ENCODE measurements around the gene TMEM151B. TPM values are rescaled to one million over a fixed set of nuclear protein-coding genes. Genes with fewer than 3 reads are reported as not detected.
"Not testable (repeated sequence)": the region's sequence is repeated elsewhere in the genome, so short reads cannot be mapped to it uniquely, and the experiment has no call there.

The TMEM151B gene
- total RNA-seq, 1 donor from 2014 or later: 53.5 TPM

DNA sequence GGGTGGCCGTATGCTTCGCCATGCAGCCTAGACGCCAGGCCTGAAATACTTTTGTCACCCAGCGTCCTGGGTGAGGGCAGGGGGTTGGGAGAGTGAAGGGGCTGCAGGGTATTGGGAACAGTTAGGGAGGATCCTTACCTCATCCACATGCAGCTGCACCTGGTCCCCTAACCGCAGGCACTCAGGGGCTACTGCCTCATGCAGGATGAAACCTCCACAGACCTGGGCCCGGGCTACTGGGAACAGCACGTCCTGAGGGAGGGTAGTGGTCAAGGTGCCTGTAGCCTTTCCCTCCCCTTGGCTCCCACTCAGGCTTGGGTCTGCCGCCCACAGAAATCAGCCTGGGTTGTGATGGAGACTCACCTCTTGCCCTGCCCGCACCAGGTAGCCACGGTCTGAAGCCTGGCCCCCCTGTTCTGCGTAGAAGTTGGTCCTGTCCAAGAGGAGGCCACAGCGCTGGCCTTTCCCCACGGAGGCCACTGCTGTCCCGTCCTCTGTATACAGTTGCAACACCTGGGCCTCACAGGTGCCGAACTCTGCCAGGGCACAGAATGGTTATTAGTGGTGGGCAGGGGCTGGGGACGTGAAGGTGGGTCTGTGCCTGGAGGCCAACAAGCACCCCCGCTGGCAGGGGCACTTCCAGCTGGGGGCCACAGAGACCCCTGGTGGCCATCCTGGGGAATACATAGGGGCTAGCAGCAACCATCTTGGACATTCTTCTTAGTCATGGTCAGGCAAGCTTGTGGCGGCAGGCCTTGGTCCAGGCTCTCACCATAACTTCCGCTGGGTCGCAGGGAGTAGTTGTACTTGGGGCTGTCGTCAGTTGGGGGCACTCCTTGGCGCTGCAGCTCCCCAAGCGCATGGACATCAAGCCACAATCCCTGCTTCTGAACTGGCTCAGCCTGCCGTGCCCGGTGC is 34.3 kb downstream of the TMEM151B start:
- no peak for DNase-seq

DNA sequence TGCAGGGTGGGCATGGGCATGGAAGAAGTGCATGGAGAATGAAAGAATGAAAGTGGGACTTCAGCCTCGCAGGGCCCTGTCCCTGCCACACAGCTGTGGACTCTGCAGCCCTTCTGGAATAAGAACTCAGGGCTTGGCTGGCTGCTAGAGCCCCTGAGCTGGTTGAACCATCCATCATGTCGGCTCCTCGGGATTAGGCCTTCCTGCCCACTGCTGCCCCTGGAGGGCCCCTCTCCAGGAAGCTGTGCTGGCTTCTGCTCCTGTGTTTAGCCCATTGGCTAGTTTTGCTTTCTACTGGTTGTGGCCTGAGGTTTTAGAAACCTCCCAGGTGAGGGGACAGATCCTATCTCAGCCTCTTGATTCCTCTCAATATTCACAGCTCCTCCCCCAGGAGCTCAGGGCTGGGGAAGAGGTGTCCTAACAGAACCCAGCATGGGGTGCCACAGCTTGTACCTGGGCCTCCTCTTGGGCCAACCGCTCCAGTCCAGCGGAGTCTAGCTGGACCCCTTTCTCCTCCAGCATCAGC is 35.0 kb downstream of the TMEM151B start:
- no peak for DNase-seq

DNA sequence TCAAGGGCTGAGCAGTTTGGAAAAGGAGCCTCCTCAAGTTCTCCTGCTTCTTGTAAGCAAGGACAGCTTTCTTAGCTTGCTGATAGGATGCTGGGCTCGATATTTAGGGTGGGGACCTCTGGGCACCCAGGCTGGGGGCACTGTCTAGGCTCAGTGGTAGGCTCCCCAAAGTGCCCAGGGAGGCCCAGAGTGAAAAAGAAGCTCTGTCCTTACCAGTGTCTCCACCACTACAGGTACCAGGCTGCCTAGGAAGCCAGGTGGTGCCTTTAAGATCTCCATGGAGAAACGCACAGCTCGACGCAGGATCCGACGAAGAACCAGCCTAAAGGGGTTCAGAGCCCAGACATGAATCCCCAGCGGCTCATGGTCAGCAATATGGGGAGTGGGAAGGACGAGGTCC is 36.5 kb downstream of the TMEM151B start:
- DNase-seq: no peak

DNA sequence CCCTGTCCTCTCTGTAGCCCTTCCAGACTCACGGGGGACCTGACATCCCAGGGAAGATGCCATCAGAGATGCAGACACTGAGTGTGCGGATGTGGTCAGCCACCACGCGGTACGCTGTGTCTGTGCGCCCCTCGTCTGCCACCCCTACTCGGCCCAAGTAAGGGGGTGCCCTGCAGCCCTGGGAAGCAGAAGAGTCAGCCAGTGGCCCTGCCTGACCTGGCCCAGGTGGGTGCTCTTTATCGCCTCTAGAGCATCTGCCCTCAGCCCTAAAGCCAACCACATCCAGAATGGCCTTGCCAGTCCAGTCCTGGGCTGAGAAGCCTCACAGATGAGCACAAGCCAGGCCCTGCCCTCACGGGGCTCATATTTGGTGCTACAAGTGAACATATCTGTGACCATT is 37.0 kb downstream of the TMEM151B start:
- DNase-seq: no peak

DNA sequence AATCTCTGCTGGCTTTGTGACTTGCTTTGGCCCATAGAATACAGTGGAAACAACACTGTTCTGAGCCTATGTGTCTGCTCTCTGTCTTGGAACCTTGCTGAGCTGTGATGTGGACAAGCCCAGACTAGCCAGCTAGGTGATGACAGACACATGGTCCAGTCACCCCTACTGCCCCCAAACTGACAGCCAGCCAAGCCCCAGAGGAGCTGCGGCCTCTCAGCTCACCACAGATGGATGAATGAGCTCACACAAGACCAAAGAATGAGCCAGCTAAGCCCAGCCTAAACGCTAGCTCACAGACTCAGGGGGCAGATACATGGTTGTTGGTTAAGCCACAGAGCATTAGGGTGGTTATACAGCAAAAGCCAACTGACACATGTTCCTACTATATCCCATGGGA is 38.8 kb downstream of the TMEM151B start:
- DNase-seq: no peak

DNA sequence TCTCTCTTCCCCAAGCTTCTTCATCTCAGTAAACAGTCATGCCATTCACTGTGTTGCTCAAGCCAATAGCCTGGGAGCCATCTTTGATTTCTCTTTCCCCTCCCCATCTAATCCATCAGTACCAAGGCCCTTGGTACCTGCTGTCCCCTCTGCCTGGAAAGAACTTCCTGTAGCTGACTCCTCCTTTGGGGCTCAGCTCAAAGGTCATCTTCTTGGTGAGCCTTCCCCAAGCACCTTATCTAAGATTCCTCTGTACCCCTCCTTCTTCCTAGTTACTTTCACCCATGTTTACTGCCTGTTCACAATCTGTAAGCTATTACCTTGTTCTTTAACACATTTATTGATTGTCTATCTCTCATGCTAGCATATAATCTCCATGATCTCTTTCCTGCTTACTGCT is 39.4 kb downstream of the TMEM151B start:
- no peak for DNase-seq

DNA sequence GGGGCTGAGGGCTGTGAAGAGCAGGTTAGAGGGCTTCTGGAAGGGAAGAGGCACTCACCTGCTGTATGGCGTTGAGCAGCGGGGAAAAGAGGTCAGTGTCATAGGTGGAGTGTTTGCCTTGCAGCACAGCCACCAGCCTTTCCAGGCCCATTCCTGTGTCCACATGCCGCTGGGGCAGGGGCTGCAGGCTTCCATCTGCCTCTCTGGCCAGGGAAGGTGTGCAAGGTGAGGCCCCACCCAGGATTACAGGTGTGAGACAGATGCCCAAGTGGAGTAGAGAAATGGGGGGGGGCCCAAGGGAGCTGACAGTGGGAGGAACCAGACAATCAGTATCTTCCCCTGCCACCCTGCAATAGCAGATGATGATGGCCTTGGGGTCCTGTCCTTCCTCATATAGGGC is 40.0 kb downstream of the TMEM151B start:
- no peak for DNase-seq

DNA sequence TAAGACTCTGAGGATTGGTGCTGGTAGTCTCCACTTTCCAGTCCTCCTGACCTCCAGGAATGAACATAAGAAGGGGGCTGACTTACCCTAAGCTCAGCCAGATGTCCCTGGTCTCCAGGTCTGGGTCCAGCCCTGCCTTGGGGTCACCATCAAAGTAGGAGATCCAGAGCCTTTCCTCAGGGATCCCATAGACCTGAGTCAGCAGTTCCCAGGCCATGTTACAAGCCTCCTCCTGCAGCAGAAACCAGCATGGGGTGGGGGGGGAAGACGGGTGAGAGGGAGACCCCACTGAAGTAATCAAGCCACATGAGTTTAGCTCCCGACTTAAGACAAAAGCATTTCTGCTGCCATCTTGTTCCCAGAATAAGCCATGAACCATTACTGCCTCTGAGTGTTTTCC is 41.1 kb downstream of the TMEM151B start:
- no peak for DNase-seq

DNA sequence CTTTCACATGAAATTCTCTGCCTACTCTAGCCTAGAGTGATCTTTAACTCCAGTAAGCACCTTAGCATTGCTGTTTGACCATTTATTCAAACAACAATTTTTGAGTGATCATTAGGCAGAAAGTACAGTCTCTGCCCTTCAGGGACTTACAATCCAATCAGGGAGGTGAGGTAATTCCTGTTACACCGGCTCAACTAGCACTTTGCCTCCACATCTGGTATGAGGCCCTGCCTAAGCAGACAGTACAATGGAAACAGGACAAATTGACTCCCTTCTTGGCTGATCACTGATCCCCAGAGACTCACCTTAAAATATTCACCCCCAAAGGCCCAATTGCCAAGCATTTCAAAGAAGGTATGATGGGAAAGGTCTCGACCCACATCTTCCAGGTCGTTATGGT is 41.5 kb downstream of the TMEM151B start:
- no peak for DNase-seq

DNA sequence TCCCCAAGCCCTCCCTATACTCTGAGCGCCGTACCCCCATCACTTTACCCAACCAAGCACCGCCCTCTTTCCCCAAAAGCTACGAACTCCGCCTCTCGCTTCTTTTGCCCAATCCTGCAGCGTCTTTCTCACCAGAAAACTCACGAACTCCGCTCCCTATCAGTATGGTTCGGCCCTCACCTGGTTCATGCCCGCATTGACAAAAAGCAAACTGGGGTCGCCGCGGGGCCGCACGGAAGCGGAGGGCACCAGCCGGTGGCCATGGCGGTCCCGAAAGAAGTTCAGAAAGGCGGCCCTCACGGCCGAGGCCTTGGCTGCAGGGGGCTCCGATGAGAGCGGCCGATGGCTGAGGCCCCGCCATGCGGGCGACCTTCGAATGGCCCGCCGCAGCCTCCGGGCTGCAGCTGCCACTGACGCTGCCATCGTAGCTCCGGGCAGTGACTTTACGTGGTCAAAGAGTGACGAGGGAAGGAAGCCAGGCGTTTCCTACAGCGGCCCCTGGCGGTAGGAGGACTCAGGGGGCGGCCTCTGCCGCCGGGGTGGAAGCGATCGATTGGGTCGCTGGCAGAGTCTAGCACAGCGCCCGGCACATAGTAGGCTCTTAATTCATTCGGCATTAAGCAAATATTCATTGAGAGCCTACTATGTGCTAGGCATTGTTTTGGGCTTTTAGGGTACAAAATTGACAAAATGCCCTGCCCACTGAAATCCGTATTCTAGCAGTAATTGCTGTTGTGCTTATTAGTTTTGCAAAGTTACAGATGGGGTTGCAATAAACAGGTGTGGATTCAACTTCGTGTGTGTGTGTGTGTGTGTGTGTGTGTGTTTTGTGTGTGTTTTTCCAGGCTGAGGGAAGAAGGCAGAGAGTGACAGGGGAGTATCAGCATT is 42.9 kb downstream of the TMEM151B start, which contains the start of gene AARS2:
TSS of gene AARS2 (minus strand) at position 447 of the 888 bp plus-strand sequence. CDS start at position 423, 24 bp downstream.
- DNase-seq: peak; percentile 70

DNA sequence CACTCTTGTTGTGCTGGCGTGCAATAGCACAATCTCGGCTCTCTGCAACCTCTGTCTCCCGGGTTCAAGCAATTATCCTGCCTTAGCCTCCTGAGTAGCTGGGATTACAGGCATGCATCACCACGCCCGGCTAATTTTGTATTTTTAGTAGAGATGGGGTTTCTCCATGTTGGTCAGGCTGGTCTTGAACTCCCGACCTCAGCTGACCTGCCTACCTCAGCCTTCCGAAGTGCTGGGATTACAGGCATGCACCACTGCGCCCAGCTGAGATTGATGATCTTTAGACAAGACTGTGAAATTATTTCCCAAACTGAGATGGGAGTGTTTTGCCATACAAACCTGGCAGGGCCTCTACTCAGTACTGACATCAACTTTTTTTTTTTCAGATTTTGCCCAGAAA is 44.4 kb downstream of the TMEM151B start:
- not testable (repeated sequence) for DNase-seq

DNA sequence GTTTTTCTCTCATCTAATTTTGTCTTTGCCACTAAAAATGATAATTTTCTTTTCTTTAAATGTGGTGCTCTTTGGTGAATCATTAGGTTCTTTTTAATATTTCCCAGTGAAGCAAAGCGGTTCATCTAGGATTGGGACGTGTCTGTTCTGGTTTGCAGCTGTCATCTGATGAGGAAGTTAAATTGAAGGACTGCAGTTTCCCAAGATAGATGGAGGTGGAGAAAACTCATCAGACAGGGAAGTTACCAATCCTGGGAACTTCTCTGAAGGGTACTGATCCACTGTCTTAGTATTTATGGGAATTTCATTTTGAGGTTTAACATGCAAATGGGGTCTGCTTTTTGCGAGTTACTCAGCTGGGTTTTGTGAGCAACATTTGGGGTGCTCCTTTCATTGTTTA is 45.3 kb downstream of the TMEM151B start:
- DNase-seq: no peak

DNA sequence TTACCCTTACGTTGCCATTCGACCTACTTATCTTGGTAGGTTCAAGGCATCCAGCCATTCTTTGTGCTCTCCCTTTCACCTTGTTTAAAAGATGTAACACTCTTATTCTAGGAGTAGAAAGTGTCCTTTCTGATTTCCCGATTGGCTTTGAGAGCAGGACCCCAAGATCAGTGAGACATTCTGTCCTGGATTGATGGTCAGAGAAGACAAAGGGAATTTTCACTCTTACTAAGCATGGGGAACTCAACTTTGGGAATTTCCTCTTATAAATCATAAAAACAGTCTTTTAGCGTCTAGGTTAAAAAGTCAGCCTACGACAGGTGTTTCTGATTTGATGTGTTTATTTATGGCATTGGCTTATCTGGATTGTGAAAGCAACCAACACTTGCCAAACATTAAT is 45.7 kb downstream of the TMEM151B start:
- no peak for DNase-seq

DNA sequence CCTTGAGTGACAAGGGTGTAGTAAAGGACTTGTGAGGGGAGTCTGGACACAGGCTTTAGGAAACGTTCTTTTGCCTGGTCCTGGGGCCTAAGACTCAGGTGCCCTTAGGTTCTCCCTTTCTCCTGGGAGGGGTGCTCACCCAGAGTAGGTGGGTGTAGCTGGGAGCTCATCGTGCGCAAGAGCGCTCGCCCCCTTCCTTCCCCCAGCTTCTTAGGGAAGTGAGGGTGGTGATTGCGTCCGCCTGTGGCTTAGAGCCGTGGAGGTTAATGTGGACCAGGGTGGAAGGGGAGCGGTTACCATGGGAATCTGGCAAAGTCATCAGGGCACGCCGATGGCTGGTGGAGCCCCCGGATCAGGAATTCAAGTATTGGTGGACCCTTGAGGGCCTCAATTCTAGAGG is 46.2 kb downstream of the TMEM151B start:
- DNase-seq: no peak

DNA sequence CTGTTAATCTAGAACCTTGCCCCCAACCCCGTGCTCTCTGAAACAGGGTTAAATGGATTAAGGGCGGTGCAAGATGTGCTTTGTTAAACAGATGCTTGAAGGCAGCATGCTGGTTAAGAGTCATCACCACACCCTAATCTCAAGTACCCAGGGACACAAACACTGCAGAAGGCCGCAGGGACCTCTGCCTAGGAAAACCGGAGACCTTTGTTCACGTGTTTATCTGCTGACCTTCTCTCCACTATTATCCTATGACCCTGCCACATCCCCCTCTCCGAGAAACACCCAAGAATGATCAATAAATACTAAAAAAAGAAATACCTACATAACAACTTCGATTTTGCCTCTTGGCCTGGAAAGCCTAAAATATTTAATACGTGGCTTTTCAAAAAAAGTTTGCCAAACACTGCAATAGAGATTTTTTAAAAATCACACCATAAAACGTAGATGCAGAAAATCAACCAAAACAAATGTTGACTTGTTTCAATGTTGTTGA is 46.9 kb downstream of the TMEM151B start:
- DNase-seq: not testable (repeated sequence)

DNA sequence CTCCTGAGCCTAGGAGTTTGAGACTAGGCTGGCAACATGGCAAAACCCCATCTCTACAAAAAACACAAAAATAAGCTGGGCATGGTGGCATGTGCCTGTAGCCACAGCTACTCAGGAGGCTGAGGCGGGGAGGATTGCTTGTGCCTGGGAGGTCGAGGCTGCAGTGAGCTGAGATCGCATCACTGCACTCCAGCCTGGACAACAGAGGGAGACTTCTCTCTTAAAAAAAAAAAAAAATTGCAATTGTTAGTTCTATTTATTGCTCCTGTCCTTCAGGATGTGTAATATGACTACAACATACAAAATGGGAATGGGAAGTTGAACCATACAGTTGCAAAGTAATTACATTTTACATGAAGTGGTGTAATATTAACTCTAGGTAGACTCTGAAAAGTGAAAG is 51.0 kb downstream of the TMEM151B start:
- DNase-seq: no peak

DNA sequence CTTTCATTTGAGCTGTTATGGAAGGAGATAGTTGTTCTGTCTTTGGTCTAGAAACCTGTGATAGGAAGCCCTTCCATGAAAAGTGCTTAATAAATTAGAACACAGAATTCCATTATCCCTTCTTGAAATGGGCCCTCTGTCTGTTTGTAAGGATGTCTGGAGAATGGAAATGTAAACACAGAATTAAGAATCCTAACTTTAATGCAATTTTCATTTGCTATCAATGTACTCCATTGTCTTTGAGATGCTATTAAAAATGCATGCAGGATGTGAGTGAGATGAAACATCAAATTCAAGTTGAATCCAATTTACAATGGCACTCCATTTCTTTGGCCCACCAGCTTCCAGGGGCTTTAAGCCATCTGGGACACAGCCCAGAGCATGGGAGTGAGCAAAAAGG is 56.8 kb downstream of the TMEM151B start:
- no peak for DNase-seq

DNA sequence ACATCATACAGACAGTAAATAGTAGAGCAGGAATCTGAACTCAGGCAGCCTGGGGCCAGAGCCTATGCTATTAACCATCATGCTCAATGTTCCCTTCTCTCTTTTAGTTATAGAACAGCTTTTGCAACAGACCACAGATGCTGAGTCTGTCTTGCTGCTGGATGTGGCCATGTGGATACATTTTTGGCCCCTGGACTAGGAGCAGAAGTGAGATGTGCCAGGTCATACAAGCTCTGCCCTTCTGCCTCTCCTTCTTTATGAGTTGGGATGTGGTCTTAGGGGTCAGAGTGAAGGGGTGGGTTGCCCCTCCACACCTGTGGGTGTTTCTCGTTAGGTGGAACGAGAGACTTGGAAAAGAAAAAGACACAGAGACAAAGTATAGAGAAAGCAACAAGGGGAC is 57.5 kb downstream of the TMEM151B start:
- DNase-seq: no peak

DNA sequence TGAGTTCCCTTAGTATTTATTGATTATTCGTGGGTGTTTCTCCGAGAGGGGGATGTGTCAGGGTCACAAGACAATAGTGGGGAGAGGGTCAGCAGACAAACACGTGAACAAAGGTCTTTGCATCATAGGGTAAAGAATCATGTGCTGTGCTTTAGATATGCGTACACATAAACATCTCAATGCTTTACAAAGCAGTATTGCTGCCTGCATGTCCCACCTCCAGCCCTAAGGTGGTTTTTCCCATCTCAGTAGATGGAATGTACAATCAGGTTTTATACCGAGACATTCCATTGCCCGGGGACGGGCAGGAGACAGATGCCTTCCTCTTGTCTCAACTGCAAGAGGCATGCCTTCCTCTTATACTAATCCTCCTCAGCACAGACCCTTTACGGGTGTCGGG is 58.0 kb downstream of the TMEM151B start:
- DNase-seq: not testable (repeated sequence)

DNA sequence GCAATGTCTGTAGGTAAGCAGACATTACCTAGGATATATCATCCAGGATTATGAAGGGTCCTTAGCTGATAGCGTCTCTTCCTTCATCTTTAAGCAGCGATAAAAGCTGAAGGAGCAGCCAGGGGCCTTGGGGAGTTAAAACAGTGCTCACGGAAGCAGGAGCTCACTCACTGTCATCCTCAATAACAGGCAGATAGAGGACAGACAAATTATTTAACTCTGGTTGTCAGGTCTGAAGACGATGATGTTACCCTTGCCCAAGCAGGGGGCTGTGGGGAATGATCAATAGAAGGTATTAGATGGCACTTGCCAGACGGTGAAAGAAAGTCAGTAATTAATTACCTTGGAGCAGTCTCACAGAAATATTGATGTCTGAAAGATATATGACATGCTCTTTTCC is 59.6 kb downstream of the TMEM151B start:
- DNase-seq: no peak

DNA sequence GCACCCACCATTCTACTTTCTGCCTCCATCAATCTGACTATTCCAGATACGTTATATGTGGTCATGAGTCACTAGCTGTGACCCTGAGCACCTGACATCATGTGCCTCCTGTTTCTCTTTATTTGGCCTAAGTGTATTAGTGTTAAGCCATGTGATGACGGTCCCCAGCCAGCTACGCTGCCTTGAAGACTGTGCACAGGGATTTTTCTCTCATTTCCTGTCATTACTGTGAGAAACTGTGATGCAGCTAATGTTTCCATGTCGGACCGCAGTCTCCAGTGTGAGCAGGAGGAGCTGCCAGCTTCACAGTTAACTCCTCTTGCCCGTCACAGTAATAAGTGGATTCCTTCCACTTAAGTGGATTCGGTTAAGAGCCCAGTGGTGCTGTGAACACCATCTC is 62.3 kb downstream of the TMEM151B start:
- DNase-seq: no peak

DNA sequence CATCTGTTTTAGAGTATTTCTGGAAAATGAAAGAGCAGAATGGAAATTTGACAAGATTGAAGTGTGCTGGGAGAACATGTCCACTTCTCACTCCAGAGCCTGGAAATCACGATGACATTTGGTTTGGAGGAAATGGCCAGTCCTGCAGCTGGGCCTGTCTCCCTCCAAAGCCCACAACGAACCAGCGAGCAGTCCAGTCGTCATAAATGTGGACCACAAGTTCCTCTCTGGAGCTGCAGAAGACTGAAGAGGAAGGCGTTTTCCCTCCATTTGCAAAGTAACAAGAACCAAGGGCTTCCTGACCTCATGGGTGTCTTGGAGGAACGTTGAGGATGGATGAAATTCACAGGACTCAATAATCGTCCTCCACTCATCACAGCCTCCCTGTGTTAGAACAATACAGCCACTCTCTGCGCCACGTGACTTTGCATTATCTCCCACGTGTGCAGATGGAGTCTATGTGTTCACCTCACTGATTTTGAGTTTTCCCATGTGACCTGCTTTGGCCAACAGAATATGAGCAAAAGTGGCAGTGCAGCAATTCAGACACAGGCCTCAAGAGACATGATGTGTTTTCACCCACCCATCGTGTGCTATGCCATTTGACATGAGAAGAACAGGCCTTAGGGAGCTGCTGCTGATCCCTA is 63.1 kb downstream of the TMEM151B start:
- no peak for DNase-seq

Data from occipital lobe (tissue), 2 donors.